ENCODE measurements around the gene MRPS26. TPM values are rescaled to one million over a fixed set of nuclear protein-coding genes. Genes with fewer than 3 reads are reported as not detected.

The MRPS26 gene
- total RNA-seq, 1 experiment from 2014 or later, result 182 TPM

DNA sequence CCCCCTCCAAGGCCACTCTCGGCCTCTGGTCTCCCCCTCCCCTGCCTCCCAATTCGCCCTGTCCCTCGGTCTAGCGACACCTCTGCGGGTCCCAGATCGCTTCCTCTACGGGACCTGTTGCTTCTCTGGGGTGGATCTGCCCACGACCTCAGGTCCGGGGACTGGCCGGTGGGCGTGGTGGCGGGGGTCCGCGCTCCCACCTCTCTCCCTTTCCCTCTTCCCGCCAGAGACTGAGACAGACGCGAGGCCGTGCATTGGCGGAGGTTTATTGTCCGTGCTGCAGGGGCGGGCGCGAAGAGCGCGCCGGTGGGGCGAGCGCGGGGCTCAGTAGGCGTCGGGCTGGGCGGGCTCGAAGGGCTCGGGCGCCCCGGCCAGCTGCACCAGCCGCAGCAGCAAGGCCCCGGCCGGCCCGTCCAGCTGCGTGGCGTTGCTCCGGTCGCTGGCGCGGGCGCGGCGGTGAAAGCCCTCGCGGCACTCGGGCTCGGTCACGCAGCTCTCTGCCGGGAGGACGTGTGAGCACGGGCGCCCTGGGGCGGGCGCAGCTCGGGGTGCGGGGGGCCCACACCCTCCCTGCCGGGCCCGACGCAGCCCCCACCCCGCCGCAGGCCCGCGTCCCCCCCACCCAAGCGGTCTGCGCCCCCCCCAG lies 36.6 kb downstream of the MRPS26 start:
- no peak overlapping the region for H3K27ac ChIP-seq (ENCODE audit: low read length)
- no peak overlapping the region for H2AFZ ChIP-seq (ENCODE audit: low read length)
- ChIA-PET POLR2A (ENCODE audit: unreplicated experiment) (no interaction called here), CTCF (no interaction called here)
- H3K4me3 ChIP-seq (ENCODE audit: low read length), result no peak overlapping the region
- intact Hi-C loops (cut with micrococcal nuclease), result no loop called here
- DNase-seq (no peak), ATAC-seq (peak; percentile 25; the same call in 1 of the 2 replicates)
- H3K27me3 ChIP-seq (ENCODE audit: low read length), result peaks cover 20% of the 10 kb centered on the region
- H3F3A ChIP-seq (ENCODE audit: low read length, unreplicated experiment), result no peaks in the 10 kb centered on the region
- no TSS peak for BruUV-seq (replicated peaks)
- H4K20me1 ChIP-seq (ENCODE audit: low read length), result no peaks in the 10 kb centered on the region
- no peaks in the 10 kb centered on the region for H3K36me3 ChIP-seq (ENCODE audit: low read depth, low read length)
- no peaks in the 10 kb centered on the region for H3K9me2 ChIP-seq (replicated peaks; ENCODE audit: low read length)
- H3K79me2 ChIP-seq (ENCODE audit: low read length), result no peaks in the 10 kb centered on the region
- TF ChIP-seq EZH2phosphoT487 (IDR thresholded peaks at IDR 0.05; ENCODE audit: borderline replicate concordance, low read length), result no peak; the same call in 1 of the 2 replicates
- TF ChIP-seq EZH2 (IDR thresholded peaks at IDR 0.05; ENCODE audit: low read length, unreplicated experiment), result no peak
- TF ChIP-seq, protein P1, sequence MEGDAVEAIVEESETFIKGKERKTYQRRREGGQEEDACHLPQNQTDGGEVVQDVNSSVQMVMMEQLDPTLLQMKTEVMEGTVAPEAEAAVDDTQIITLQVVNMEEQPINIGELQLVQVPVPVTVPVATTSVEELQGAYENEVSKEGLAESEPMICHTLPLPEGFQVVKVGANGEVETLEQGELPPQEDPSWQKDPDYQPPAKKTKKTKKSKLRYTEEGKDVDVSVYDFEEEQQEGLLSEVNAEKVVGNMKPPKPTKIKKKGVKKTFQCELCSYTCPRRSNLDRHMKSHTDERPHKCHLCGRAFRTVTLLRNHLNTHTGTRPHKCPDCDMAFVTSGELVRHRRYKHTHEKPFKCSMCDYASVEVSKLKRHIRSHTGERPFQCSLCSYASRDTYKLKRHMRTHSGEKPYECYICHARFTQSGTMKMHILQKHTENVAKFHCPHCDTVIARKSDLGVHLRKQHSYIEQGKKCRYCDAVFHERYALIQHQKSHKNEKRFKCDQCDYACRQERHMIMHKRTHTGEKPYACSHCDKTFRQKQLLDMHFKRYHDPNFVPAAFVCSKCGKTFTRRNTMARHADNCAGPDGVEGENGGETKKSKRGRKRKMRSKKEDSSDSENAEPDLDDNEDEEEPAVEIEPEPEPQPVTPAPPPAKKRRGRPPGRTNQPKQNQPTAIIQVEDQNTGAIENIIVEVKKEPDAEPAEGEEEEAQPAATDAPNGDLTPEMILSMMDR (conservative IDR thresholded peaks at IDR 0.05; ENCODE audit: low read depth, low read length), result no peak
- no peak overlapping the region for H3K4me2 ChIP-seq (ENCODE audit: low read length)
- H3K9ac ChIP-seq (ENCODE audit: low read length), result no peak overlapping the region
- no peaks in the 10 kb centered on the region for H3K9me3 ChIP-seq (ENCODE audit: low read length)
- H3K4me1 ChIP-seq (ENCODE audit: insufficient read depth, low read length), result no peaks in the 10 kb centered on the region

DNA sequence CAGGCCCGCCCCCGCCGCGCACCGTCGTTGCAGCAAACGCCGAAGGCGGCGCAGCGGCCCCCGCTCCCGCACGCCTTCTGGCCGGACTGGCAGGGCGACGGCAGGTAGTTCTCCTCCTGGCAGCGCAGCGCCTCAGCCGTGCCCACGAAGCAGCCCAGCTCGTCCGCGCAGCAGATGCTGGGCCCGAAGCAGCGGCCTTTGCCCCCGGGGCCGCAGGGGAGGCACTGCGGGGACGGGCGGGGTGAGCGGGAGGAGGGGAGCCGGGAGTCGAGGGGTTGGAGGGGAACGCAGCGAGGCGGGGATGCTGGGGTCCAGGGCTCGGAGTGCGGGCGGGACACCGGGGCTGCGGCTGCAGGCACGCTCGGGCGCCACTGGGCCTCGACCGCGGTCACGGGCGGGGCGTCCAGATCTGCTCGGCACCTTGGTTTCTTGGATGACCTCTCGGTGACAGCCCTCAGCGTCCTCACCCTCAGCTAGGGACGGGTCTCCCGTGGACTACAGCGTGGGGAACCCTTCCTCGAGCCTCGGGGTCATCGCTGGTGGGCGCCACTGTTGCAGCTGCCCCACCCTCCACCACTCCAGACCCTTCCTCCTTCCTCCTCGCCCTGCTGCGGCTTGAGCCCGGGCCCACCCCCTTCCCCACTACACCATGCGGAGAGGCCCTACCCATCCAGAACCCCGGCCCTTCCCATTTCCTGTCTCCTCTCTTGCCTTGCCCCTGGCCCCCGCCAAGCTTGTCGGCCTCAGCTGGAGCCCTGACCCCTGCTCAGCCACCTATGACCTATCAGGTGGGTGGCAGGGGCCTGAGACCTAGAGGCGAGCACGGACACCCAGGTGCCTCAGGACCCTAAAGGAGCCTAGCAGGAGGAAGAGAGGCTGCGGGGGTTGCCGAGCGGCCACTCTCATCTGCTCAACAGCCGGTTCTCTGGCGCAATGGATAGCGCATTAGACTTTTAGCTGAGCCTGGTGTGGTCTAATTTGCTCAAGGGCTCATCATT lies 37.4 kb downstream of the MRPS26 start:
- no peak overlapping the region for H3K27ac ChIP-seq (ENCODE audit: low read length)
- TF ChIP-seq, protein P1 (conservative IDR thresholded peaks at IDR 0.05; ENCODE audit: low read depth, low read length), result no peak
- TF ChIP-seq EZH2 (IDR thresholded peaks at IDR 0.05; ENCODE audit: low read length, unreplicated experiment), result no peak
- no peak for TF ChIP-seq EZH2phosphoT487 (IDR thresholded peaks at IDR 0.05; ENCODE audit: borderline replicate concordance, low read length)
- H3K4me3 ChIP-seq (ENCODE audit: low read length), result no peak overlapping the region
- BruUV-seq (replicated peaks), result no TSS peak
- ATAC-seq (no peak), DNase-seq (no peak)
- ChIA-PET CTCF (no interaction called here), POLR2A (ENCODE audit: unreplicated experiment) (no interaction called here)
- no peaks in the 10 kb centered on the region for H3F3A ChIP-seq (ENCODE audit: low read length, unreplicated experiment)
- H3K36me3 ChIP-seq (ENCODE audit: low read depth, low read length), result no peaks in the 10 kb centered on the region
- H2AFZ ChIP-seq (ENCODE audit: low read length), result no peak overlapping the region
- no peaks in the 10 kb centered on the region for H3K9me3 ChIP-seq (ENCODE audit: low read length)
- no peak overlapping the region for H3K4me2 ChIP-seq (ENCODE audit: low read length)
- H3K27me3 ChIP-seq (ENCODE audit: low read length), result peaks cover 20% of the 10 kb centered on the region
- intact Hi-C loops (cut with micrococcal nuclease), result no loop called here
- H3K79me2 ChIP-seq (ENCODE audit: low read length), result no peaks in the 10 kb centered on the region
- no peaks in the 10 kb centered on the region for H4K20me1 ChIP-seq (ENCODE audit: low read length)
- H3K9me2 ChIP-seq (replicated peaks; ENCODE audit: low read length), result no peaks in the 10 kb centered on the region
- H3K4me1 ChIP-seq (ENCODE audit: insufficient read depth, low read length), result no peaks in the 10 kb centered on the region
- H3K9ac ChIP-seq (ENCODE audit: low read length), result no peak overlapping the region

Measured in PC-3 (cell line).